Activated T-helper 2 cell treated with anti-CD3 and anti-CD28 coated beads, Interferon-gamma antibody, Interleukin-2, Interleukin-4, amounts not matched to agents 10 μg/mL and 5 μg/mL and 100 μg/mL, durations not matched to agents 14 hours and 24 hours and 36 hours (primary cell): ENCODE data around the gene FAM13B. TPM values are rescaled to one million over a fixed set of nuclear protein-coding genes. Genes with fewer than 3 reads are reported as not detected.
"Not testable (repeated sequence)": the region's sequence is repeated elsewhere in the genome, so short reads cannot be mapped to it uniquely, and the experiment has no call there.

ENCODE experiments used
- DNase-seq: peaks from one replicate; pipeline ENCODE4 v3.0.0; 2021; ENCODE audit warnings: low spot score
- H3K27ac Mint-ChIP-seq: one replicate; pipeline ENCODE4 v1.8.0; 2021; ENCODE audit warnings: mixed read lengths
- H3K27me3 Mint-ChIP-seq: one replicate; pipeline ENCODE4 v1.8.0; 2021; ENCODE audit warnings: low read depth, mixed read lengths
- H3K36me3 Mint-ChIP-seq: one replicate; pipeline ENCODE4 v1.8.0; 2021; ENCODE audit warnings: low read depth, mixed read lengths
- H3K4me1 Mint-ChIP-seq: one replicate; pipeline ENCODE4 v1.8.0; 2021; ENCODE audit warnings: low read depth, mixed read lengths
- H3K4me3 Mint-ChIP-seq: one replicate; pipeline ENCODE4 v1.8.0; 2021; ENCODE audit warnings: low read depth, mild to moderate bottlenecking, moderate library complexity, mixed read lengths
- H3K9me3 Mint-ChIP-seq: one replicate; pipeline ENCODE4 v1.8.0; 2021; ENCODE audit warnings: mixed read lengths
- intact Hi-C: fragments of 100-400 bp; cut with micrococcal nuclease; formaldehyde crosslinking; loops from one replicate; pipeline ENCODE4 v1.15.1; 2023
- total RNA-seq: library from RNA; stranded (reverse); gene quantifications from 2 replicates; pipeline ENCODE4 v1.2.3, GENCODE V29; 2022

The FAM13B gene
- 20.3 and 22.8 TPM in 2 replicates for total RNA-seq

DNA sequence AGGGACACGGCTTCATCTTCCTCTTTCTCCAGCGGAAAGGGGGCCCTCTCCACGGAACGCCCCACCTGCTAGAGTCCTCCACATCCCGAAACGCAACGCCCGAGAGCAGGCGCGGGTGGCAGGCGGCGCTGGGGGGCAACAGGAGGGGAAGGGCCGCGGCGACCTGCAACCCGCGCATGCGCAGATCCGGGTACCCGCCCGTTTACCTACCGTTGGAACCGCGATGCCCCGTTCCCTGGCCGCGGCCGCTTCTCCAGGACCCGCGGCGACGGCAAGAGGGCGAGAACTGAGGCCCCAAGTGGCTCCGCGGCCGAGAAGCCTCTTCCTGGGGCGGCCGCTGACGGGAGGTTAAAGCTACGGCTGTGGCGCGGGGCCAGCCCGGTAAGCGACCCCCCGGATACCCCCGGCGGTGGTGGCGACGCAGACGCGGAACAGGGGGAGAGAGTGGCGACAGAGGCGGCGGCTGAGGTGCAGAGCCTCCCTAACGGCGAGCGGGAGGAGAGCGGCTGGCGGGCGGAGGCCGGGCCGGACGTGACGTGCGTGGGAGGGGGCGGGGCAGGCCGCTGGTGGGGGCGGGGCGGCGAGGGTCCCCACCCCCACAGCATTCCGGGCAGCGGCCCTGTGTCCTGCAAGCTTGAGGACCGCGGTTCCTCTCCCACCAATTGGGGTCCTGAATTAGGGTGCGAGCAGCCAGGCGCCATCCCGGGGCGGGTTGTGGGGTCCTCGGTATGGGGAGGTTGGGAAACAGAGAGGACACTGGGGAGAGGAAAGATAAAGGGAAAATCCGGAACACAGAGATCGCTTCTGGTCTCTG, at the start of gene FAM13B:
TSS of gene FAM13B (minus strand) at position 508 of the 814 bp plus-strand sequence. CDS start 13,968 bp downstream, outside the sequence.
- peak; percentile 79 for DNase-seq
- Mint-ChIP-seq H3K4me3 (peak within 1 kb of the TSS; percentile 99), H3K27ac (peak within 1 kb of the TSS; percentile 99), H3K27me3 (no peaks in the 10 kb centered on the region), H3K4me1 (peaks cover 53% of the 10 kb centered on the region), H3K36me3 (peaks cover 28% of the 10 kb centered on the region), H3K9me3 (no peaks in the 10 kb centered on the region)
- intact Hi-C loops: loop anchor here (1.0 to 10.0 kb wide), 5 partner anchors 34 to 302 kb away; partner anchors contain the start of genes BRD8, CDC25C, FAM53C and HNRNPA0

DNA sequence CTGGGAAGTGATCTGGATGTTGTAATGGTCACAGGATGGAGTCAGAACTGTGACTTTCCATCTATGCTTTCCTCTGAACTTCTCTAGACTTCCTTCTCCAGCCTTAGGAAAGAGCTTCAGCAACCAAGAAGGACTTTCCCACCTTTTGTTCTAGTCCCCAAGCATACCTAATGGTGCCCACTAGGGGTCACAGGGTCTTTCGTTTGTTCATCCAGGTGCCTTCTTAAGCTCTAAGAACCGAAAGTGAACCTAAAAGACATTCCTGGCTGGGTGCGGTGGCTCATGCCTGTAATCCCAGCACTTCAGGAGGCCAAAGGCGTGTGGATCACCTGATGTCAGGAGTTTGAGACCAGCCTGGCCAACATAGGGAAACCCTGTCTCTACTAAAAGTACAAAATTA, 49.2 kb upstream of the FAM13B start:
- peaks cover 12% of the 10 kb centered on the region for H3K4me1 Mint-ChIP-seq
- intact Hi-C loops: no loop called here
- H3K27me3 Mint-ChIP-seq: no peaks in the 10 kb centered on the region
- no peaks in the 10 kb centered on the region for H3K9me3 Mint-ChIP-seq
- no peak for DNase-seq
- H3K4me3 Mint-ChIP-seq: no peak overlapping the region
- no peak overlapping the region for H3K27ac Mint-ChIP-seq
- H3K36me3 Mint-ChIP-seq: no peaks in the 10 kb centered on the region

DNA sequence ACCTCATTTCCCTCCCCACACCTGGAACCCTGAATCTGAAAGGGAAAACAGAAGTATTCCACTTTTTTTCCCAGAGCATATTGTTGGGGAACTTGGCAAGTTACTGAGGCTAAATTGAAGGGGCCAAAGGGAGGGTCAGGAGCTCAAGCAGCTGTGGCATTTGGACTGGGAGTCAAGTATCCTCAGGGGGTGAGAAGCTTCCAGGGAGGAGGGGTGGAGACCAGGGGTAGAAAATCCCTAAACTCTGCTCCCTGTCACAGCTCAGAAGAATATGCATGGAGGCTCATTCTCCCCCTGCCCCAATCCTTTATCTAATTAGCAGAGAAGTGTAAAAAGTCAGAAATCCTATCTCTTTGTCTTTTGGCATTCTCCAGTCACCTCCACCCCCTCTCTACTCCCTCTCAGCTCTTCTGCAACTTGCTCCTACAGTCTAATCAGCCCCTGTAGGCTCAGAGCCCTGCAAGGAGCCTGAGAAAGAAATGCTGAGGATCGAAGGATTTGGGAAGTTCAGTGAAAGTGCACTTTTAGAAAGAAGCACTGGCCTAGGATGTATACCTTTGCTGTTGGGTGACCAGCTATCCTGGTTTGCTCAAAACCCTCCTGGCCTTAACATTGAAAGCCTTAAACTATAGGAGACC, 45.2 kb upstream of the FAM13B start:
- H3K36me3 Mint-ChIP-seq: no peaks in the 10 kb centered on the region
- H3K9me3 Mint-ChIP-seq: no peaks in the 10 kb centered on the region
- intact Hi-C loops: no loop called here
- DNase-seq: no peak
- H3K4me1 Mint-ChIP-seq: peaks cover 12% of the 10 kb centered on the region
- no peak overlapping the region for H3K27ac Mint-ChIP-seq
- H3K27me3 Mint-ChIP-seq: no peaks in the 10 kb centered on the region
- H3K4me3 Mint-ChIP-seq: no peak overlapping the region

DNA sequence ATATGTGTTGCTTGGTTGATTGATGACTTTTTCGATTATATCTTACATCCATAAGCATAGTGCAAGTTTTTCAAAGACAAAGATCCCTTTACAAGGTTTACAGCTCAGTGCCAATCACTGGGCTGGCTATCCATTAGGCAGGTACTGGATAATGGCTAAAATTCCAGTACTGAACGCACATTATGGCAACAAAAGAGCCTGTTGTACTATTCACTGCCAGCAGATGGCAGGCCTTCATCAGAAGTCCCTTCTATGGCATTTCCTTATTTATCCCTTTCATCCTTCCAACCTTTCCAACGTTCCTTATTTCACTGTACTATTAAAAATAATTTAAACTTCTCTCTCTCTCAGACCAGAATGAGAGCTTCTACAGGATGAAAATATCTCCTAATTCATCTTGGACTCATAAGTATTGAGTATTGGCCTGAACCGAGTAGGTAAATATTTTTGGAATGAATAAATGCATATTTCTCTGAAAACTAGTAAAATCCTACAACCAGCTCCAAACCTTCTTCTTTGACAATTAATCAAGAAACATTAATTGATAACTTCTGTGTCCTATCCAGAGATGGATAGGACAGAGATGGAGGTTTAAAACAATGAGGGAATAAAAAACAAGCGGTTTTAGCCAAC, 44.3 kb upstream of the FAM13B start:
- Mint-ChIP-seq H3K9me3 (no peaks in the 10 kb centered on the region), H3K4me3 (no peak overlapping the region), H3K27me3 (no peaks in the 10 kb centered on the region), H3K27ac (no peak overlapping the region), H3K36me3 (no peaks in the 10 kb centered on the region), H3K4me1 (peaks cover 12% of the 10 kb centered on the region)
- peak; percentile 19 for DNase-seq
- intact Hi-C loops: loop anchor here (1.0 kb wide), 1 partner anchor 56 kb away; no protein-coding TSS in a partner anchor

DNA sequence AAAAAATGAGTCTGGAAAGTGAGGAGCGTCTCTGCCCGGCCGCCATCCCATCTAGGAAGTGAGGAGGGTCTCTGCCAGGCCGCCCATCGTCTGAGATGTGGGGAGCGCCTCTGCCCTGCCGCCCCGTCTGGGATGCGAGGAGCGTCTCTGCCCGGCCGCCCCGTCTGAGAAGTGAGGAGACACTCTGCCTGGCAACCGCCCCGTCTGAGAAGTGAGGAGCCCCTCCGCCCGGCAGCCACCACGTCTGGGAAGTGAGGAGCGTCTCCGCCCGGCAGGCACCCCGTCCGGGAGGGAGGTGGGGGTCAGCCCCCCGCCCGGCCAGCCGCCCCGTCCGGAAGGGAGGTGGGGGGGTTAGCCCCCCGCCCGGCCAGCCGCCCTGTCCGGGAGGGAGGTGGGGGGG, 37.1 kb upstream of the FAM13B start:
- DNase-seq, H3K4me1 Mint-ChIP-seq, H3K36me3 Mint-ChIP-seq, H3K27ac Mint-ChIP-seq, intact Hi-C loops, H3K4me3 Mint-ChIP-seq, H3K9me3 Mint-ChIP-seq, H3K27me3 Mint-ChIP-seq: not testable (repeated sequence)

DNA sequence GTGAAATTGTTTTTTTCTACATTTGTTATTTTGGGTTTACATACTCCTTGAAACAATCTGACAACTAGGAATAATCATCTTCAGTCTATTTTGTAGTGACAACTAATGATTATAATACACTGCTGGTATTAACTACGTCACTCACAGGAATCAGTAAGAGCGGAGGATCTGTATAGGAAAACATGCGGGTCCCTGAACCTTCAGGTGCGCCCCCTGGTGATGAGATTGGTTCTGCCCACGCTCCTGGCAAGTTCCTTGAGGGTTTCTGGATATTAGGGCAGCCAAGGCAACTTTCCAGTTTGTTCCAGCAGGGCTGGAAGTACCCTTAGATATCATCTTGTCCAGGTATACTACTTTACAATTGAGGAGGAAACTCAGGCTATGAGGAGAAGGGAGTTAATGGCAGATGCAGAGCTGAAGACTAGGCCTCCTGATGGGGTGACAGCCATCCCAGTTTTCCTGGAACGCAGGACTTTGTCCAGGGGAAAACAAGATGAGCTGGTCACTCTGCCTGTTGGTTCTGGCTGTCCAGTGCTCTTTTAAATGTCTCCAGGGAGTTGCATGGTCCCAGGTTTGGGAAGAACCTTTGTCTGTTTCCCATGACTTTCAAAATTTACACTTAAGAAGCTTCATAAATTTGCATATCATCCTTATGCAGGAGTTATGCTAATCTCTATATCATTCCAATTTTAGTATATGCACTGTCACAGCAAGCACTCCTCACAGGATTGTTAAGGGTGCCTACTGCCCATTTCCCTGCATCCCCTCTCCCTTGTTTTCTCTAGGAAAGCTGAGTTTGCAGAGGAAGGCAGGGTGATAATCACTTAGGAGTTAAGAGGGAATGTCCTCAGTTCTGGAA, 36.1 kb upstream of the FAM13B start:
- Mint-ChIP-seq H3K9me3 (no peaks in the 10 kb centered on the region), H3K4me3 (no peak overlapping the region), H3K27ac (no peak overlapping the region), H3K36me3 (no peaks in the 10 kb centered on the region), H3K27me3 (no peaks in the 10 kb centered on the region), H3K4me1 (peaks cover 7% of the 10 kb centered on the region)
- peak; percentile 48 for DNase-seq
- intact Hi-C loops: loop anchor here (1.0 to 5.0 kb wide), 3 partner anchors 33 to 440 kb away; no protein-coding TSS in a partner anchor

DNA sequence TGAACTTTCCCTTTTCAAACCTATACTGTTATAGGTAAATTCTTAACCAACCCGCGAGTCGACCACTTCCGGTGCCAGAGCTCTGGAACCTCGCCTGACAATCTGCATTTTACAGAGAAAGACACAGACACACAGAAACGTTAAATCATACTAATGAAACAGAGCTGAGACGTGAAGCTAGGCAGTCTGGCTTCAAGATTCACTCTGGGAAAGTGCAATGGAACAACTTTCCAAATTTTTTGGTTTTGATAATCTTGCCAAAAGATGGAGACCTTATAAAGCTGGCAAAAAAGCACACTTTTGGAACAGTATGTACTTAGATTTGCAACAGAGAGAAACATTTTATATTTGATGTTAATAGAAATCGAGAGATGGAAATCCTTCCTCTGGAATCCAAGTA, 35.1 kb upstream of the FAM13B start:
- intact Hi-C loops: loop anchor here (1.0 to 5.0 kb wide), 3 partner anchors 32 to 439 kb away; no protein-coding TSS in a partner anchor
- H3K27ac Mint-ChIP-seq: no peak overlapping the region
- H3K9me3 Mint-ChIP-seq: no peaks in the 10 kb centered on the region
- DNase-seq: no peak
- no peaks in the 10 kb centered on the region for H3K36me3 Mint-ChIP-seq
- no peaks in the 10 kb centered on the region for H3K27me3 Mint-ChIP-seq
- H3K4me3 Mint-ChIP-seq: no peak overlapping the region
- peaks cover 7% of the 10 kb centered on the region for H3K4me1 Mint-ChIP-seq

DNA sequence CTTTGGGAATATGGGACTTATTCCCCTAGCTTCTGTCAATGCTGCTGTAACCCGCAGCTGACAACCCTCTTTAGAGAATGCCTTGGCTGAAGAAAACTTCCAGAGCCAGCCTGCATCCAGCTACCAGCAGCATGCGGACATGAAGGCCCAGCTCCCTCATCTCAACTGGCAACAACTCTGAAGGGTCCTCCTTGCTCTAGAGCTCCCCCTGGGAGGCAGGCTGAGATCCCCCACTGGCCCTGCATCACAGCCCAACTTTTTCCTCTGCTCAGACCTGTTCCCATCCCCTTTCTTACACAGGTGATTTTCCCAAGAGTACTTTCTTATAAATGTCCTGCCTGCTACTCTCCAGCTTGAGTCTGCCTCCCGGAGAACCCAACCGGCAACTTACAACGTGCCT, 32.2 kb upstream of the FAM13B start:
- Mint-ChIP-seq H3K4me3 (no peak overlapping the region), H3K4me1 (peaks cover 4% of the 10 kb centered on the region), H3K27ac (no peak overlapping the region), H3K36me3 (no peaks in the 10 kb centered on the region), H3K27me3 (no peaks in the 10 kb centered on the region), H3K9me3 (no peaks in the 10 kb centered on the region)
- intact Hi-C loops: loop anchor here (5.0 kb wide), 1 partner anchor 288 kb away; no protein-coding TSS in a partner anchor
- DNase-seq: no peak

DNA sequence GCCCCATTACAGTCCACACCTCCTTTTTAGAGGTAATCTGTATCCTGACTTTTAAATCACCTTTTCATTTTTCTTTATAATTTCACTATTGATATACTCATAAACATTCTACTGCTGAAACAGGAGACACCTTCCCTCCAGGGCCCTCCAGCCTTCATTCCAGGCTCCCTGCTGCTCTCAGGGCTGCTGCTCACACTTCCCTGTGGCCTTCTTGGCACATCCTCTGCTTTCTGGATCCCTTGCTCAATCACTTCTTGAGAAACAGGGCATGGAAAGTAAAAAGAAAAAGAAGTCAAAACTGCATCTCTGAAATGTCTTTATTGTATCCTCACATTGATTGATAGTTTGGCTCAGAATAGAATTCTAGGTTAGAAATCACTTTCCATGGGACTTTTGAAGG, 31.6 kb upstream of the FAM13B start:
- no peaks in the 10 kb centered on the region for H3K27me3 Mint-ChIP-seq
- H3K4me1 Mint-ChIP-seq: peaks cover 4% of the 10 kb centered on the region
- DNase-seq: no peak
- H3K36me3 Mint-ChIP-seq: no peaks in the 10 kb centered on the region
- intact Hi-C loops: no loop called here
- no peaks in the 10 kb centered on the region for H3K9me3 Mint-ChIP-seq
- H3K4me3 Mint-ChIP-seq: no peak overlapping the region
- H3K27ac Mint-ChIP-seq: no peak overlapping the region

DNA sequence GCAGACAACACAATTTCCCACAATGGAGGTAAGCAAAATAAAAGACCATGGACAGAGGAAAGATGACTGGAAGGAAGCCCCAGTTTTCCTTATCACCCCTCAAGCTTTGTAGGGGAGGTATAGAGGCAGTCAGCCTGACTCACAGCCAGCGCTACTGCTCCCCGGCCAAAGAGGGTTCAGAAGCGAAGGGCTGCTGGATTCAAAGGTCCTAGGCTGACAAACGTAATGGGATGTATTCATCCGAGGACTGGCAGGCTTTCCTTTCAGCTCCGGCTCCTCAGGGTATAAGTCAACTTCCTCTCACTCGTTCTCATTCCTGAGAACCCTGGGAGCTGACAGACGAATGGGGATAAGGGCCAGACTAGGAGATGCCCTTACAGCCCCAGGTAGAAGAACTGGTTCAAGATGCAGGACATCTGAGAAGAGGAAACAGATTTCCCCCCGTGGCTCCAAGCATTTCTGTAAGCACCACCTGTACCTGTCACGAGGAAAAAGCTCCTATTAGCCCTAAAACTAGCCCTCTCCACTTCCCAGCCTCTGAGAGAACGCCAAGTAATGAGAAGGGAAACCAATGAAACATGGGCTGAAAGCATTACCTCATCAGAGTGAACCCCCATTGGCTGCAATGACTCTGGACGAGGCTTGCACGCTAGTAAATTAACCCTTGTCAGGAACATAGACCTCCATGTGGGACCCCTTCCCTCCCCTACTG, 22.1 kb upstream of the FAM13B start:
- no peaks in the 10 kb centered on the region for H3K9me3 Mint-ChIP-seq
- no peak overlapping the region for H3K4me3 Mint-ChIP-seq
- no peak for DNase-seq
- no peaks in the 10 kb centered on the region for H3K27me3 Mint-ChIP-seq
- no peaks in the 10 kb centered on the region for H3K36me3 Mint-ChIP-seq
- peaks cover 16% of the 10 kb centered on the region for H3K4me1 Mint-ChIP-seq
- intact Hi-C loops: no loop called here
- no peak overlapping the region for H3K27ac Mint-ChIP-seq

DNA sequence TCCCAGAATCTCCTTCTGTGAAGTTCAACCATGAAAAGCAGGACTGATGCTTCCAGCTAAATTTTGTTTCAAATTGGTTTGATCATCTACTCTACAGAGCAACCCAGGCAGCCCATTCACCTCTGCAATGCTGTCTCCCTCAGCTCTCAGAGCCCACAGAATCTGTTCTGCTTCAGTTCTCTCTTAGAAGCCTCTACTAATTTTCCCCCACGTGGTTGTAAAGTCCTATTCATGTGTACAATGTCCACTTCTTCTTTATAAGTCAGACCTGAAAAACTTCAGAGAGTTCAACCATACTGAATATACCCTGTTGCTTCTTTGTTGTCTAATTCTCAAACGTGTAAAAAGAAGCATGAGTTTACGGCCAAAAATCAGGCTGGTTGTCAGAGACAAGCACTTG, 21.3 kb upstream of the FAM13B start:
- H3K27ac Mint-ChIP-seq: no peak overlapping the region
- no peaks in the 10 kb centered on the region for H3K36me3 Mint-ChIP-seq
- H3K4me3 Mint-ChIP-seq: no peak overlapping the region
- no peaks in the 10 kb centered on the region for H3K9me3 Mint-ChIP-seq
- H3K27me3 Mint-ChIP-seq: no peaks in the 10 kb centered on the region
- intact Hi-C loops: no loop called here
- peaks cover 16% of the 10 kb centered on the region for H3K4me1 Mint-ChIP-seq
- DNase-seq: no peak

DNA sequence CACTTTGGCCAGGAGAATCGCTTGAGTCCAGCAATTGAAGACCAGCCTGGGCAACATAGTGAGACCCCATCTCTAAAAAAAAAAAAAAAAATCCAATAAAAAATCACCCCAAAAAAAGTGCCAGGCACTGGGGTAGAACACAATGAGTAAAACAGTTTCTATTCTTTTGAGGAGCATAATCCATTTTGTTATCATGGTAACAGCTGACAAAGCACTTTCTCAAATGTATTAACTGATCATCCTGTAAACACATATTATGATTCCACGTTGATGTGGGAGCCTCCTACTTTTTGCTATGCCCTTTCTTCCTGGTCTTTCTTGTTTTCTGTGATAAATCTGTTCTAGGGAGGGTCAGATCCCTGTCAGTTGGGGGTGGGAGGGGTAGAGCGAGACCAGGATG, 20.7 kb upstream of the FAM13B start:
- no peak overlapping the region for H3K4me3 Mint-ChIP-seq
- H3K27ac Mint-ChIP-seq: peak overlapping the region; percentile 37
- no peaks in the 10 kb centered on the region for H3K27me3 Mint-ChIP-seq
- H3K36me3 Mint-ChIP-seq: no peaks in the 10 kb centered on the region
- peaks cover 16% of the 10 kb centered on the region for H3K4me1 Mint-ChIP-seq
- intact Hi-C loops: no loop called here
- DNase-seq: no peak
- no peaks in the 10 kb centered on the region for H3K9me3 Mint-ChIP-seq
